ENCODE results near the gene ANKMY1.

DNA sequence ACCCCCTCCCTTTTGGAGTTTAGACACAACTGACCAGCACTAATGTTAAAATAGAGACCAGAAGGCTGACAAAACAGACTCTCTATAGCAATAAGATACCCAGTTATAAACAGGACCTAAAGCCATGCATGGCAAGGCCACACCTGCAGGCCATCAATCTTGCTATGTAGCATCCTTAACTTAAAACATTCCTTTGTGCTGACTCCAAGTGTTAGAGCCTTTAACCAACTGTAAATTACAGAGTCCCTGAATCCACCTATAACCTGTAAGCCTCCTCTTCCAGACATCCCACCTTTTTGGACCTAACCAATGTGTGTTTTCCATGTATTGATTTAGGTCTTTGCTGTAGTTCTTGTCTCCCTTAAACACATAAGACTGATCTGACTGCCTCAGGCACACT, 17.9 kb downstream of the ANKMY1 start:
- TF ChIP-seq, protein P1, sequence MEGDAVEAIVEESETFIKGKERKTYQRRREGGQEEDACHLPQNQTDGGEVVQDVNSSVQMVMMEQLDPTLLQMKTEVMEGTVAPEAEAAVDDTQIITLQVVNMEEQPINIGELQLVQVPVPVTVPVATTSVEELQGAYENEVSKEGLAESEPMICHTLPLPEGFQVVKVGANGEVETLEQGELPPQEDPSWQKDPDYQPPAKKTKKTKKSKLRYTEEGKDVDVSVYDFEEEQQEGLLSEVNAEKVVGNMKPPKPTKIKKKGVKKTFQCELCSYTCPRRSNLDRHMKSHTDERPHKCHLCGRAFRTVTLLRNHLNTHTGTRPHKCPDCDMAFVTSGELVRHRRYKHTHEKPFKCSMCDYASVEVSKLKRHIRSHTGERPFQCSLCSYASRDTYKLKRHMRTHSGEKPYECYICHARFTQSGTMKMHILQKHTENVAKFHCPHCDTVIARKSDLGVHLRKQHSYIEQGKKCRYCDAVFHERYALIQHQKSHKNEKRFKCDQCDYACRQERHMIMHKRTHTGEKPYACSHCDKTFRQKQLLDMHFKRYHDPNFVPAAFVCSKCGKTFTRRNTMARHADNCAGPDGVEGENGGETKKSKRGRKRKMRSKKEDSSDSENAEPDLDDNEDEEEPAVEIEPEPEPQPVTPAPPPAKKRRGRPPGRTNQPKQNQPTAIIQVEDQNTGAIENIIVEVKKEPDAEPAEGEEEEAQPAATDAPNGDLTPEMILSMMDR (IDR thresholded peaks at IDR 0.05): no peak
- no peak for TF ChIP-seq POLR2A (IDR thresholded peaks at IDR 0.05)
